Measurements from ENCODE around the gene CHST8. TPM values are rescaled to one million over a fixed set of nuclear protein-coding genes. Genes with fewer than 3 reads are reported as not detected.
A peak's percentile ranks its signal among the peaks of the same experiment; 100 is the strongest.

Gene CHST8
- total RNA-seq, 6 experiments from 2014 or later = not detected

DNA sequence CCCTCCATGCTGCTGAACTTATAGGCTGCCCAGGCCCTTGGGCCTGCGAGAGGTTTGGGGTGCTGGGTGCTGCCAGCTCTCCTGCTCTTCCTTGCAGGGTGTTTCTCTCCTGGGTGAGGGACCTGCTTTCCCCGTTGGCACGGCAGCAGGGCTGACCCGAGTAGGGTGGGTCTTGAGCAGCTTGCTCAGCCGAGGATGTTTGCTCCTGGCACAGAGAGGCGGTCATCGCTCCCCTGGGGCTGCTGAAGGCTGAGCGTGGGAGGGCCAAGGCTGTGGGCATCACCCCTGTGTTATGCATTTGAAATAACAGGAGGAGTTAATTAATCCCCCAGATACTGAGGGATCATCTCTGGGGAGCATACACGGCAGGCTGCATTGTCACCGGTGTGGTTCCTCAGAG is 180.2 kb downstream of the CHST8 start:
- H3K4me3 Mint-ChIP-seq = no peak overlapping the region
- no peaks in the 10 kb centered on the region; the same call in 1 of the 2 replicates for H3K27me3 Mint-ChIP-seq (ENCODE audit: insufficient read depth)
- no peak overlapping the region for H3K27ac Mint-ChIP-seq
- TF ChIP-seq, protein P1, sequence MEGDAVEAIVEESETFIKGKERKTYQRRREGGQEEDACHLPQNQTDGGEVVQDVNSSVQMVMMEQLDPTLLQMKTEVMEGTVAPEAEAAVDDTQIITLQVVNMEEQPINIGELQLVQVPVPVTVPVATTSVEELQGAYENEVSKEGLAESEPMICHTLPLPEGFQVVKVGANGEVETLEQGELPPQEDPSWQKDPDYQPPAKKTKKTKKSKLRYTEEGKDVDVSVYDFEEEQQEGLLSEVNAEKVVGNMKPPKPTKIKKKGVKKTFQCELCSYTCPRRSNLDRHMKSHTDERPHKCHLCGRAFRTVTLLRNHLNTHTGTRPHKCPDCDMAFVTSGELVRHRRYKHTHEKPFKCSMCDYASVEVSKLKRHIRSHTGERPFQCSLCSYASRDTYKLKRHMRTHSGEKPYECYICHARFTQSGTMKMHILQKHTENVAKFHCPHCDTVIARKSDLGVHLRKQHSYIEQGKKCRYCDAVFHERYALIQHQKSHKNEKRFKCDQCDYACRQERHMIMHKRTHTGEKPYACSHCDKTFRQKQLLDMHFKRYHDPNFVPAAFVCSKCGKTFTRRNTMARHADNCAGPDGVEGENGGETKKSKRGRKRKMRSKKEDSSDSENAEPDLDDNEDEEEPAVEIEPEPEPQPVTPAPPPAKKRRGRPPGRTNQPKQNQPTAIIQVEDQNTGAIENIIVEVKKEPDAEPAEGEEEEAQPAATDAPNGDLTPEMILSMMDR (IDR thresholded peaks at IDR 0.05) = no peak
- no peak for DNase-seq
- no peaks in the 10 kb centered on the region for H3K9me3 Mint-ChIP-seq
- no peaks in the 10 kb centered on the region for H3K36me3 Mint-ChIP-seq (ENCODE audit: low read depth)
- H3K4me1 Mint-ChIP-seq (ENCODE audit: low read depth) = no peaks in the 10 kb centered on the region; the same call in 1 of the 2 replicates

DNA sequence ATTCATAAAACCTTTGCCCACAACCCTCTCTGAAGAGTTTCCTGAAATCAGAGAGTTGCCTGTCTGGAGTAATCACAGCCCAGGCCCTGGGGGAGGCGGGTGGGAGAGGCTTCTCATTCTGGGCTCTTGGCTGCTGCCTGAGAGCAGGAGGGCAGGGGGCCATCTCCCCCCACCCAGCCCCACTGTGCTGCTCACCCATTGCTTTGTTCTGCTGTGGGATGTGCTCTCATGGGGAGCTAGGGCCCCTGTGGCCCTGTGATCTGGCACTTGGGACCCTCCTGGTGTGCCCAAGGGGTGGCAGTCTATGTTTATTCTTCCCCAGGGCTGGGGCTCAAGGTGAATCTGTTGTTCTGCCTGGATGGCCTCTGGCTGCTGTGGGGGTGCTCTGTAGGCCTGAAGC is 181.0 kb downstream of the CHST8 start:
- TF ChIP-seq, protein P1 (IDR thresholded peaks at IDR 0.05) = no peak
- Mint-ChIP-seq H3K27me3 (ENCODE audit: insufficient read depth) (peaks cover 4% of the 10 kb centered on the region), H3K9me3 (no peaks in the 10 kb centered on the region), H3K4me3 (no peak overlapping the region), H3K27ac (no peak overlapping the region), H3K4me1 (ENCODE audit: low read depth) (no peaks in the 10 kb centered on the region; the same call in 1 of the 2 replicates), H3K36me3 (ENCODE audit: low read depth) (no peaks in the 10 kb centered on the region)
- no peak for DNase-seq

DNA sequence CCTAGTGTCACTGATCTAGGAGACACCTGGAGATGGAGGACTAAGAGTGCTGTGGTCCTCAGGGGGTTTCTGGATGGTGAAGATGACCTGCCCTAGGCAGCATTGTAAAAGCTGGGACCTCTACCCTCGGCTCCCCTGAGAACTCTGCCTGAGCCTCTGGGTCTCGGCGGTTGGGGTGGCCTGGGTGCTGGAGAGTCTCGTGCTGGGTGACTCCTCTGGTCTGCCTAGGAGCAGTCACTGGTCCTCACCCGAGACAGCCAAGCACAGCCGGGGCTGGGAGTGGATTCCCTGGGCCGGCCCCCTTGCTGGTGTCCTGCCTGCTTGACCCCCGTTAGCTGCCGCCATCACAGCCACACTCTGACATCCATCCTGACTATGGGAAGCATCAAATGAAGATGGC is 181.6 kb downstream of the CHST8 start:
- Mint-ChIP-seq H3K4me1 (ENCODE audit: low read depth) (no peaks in the 10 kb centered on the region; the same call in 1 of the 2 replicates), H3K4me3 (no peak overlapping the region), H3K27ac (no peak overlapping the region), H3K9me3 (no peaks in the 10 kb centered on the region), H3K27me3 (ENCODE audit: insufficient read depth) (peaks cover 4% of the 10 kb centered on the region), H3K36me3 (ENCODE audit: low read depth) (no peaks in the 10 kb centered on the region)
- TF ChIP-seq, protein P1 (IDR thresholded peaks at IDR 0.05) = no peak
- no peak for DNase-seq

DNA sequence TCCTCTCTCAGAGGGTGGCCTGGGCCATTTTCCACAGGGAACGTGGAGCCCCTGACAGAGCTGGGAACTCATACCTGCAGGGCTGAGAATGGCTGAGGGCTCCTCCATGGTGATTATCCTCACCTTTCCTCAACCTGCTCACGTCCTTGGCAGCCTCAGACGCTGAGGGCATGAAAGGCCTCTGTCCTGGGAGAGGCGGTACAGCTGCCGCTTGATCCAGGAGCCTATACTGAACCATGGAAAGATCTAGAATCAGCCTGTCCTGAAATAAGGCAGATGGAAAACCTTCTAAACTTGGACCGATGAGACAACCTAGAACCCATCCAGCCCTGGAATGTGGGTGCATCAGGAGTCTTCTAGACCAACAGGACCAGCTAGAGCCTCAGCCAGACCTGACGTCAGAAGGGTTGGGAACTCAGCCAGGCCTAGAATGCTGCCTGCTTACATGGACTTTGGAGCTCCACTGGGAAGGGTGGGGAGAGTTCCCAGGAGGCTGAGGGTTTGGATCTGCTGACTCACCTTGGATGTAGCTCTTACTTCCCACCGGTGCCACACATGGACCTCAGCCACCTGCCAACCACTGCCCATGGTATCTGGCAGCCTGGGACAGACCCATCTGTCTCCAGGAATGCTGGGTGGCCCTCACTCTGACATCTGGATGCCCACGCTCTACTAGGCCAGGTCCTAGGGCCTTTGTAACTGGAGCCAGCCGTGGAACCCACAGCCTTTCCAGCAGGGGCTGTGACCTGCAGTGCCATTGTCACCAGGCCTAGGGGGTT is 182.5 kb downstream of the CHST8 start:
- H3K36me3 Mint-ChIP-seq (ENCODE audit: low read depth) = no peaks in the 10 kb centered on the region
- TF ChIP-seq, protein P1 (IDR thresholded peaks at IDR 0.05) = no peak
- no peaks in the 10 kb centered on the region; the same call in 1 of the 2 replicates for H3K4me1 Mint-ChIP-seq (ENCODE audit: low read depth)
- H3K27ac Mint-ChIP-seq = no peak overlapping the region
- H3K27me3 Mint-ChIP-seq (ENCODE audit: insufficient read depth) = peaks cover 4% of the 10 kb centered on the region
- no peak overlapping the region for H3K4me3 Mint-ChIP-seq
- no peaks in the 10 kb centered on the region for H3K9me3 Mint-ChIP-seq
- peak; percentile 45 for DNase-seq

DNA sequence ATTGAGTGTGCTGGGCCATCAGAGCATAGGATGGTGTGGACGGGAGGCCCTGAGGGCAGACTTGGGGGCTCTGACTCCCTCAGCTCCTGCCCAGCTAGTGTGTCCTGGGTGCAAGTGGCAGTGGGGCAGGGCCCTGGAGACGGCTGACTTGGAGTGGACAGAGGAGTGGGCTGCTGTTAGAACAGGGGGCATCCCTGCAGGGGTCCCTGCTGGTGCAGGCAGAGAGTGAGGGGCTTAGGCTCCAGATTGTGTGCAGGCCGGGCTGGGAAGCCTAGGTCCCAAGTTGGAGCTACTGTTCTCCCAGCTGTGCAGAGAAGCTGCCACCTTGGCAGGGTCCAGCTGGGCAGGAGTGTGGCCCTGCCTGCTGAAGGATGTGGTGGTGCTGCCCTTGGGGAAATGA is 183.6 kb downstream of the CHST8 start:
- Mint-ChIP-seq H3K27ac (no peak overlapping the region), H3K27me3 (ENCODE audit: insufficient read depth) (peaks cover 4% of the 10 kb centered on the region), H3K4me3 (no peak overlapping the region), H3K9me3 (no peaks in the 10 kb centered on the region), H3K4me1 (ENCODE audit: low read depth) (no peaks in the 10 kb centered on the region; the same call in 1 of the 2 replicates), H3K36me3 (ENCODE audit: low read depth) (no peaks in the 10 kb centered on the region)
- no peak for DNase-seq
- TF ChIP-seq, protein P1 (IDR thresholded peaks at IDR 0.05) = no peak
